ENCODE data around the gene TBC1D22A.

GRCh38 chr22:47215851-47216250 lies 453.4 kb downstream of the TBC1D22A start:
- TF ChIP-seq SAFB (IDR thresholded peaks at IDR 0.05; ENCODE audit: borderline replicate concordance, low read depth, low read length) (no peak), PHB2 (IDR thresholded peaks at IDR 0.05; ENCODE audit: low read depth) (no peak), NFRKB (IDR thresholded peaks at IDR 0.05; ENCODE audit: low read depth) (no peak)
- TF ChIP-seq, protein P1, sequence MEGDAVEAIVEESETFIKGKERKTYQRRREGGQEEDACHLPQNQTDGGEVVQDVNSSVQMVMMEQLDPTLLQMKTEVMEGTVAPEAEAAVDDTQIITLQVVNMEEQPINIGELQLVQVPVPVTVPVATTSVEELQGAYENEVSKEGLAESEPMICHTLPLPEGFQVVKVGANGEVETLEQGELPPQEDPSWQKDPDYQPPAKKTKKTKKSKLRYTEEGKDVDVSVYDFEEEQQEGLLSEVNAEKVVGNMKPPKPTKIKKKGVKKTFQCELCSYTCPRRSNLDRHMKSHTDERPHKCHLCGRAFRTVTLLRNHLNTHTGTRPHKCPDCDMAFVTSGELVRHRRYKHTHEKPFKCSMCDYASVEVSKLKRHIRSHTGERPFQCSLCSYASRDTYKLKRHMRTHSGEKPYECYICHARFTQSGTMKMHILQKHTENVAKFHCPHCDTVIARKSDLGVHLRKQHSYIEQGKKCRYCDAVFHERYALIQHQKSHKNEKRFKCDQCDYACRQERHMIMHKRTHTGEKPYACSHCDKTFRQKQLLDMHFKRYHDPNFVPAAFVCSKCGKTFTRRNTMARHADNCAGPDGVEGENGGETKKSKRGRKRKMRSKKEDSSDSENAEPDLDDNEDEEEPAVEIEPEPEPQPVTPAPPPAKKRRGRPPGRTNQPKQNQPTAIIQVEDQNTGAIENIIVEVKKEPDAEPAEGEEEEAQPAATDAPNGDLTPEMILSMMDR (IDR thresholded peaks at IDR 0.05 in 2 of 3, conservative IDR thresholded peaks at IDR 0.05 in 1 of 3; ENCODE audit: insufficient read depth in 2 of 3, low read depth in 1 of 3, low read length in 3 of 3): no peak

Measured in K562 (cell line).